ENCODE results near the gene ADRA2C.

The ADRA2C gene

GRCh38 chr4:3790006-3790561 is 23.9 kb downstream of the ADRA2C start:
- Histone ChIP-seq H3K4me3 (ENCODE audit: insufficient read length, low read depth) (no peak overlapping the region), H3K27me3 (ENCODE audit: insufficient read depth, insufficient read length) (peaks cover 34% of the 10 kb centered on the region), H3K9me3 (ENCODE audit: insufficient read depth, low read length) (peaks cover 5% of the 10 kb centered on the region), H3K4me1 (ENCODE audit: insufficient read depth, insufficient read length) (peaks cover 19% of the 10 kb centered on the region), H3K9ac (ENCODE audit: insufficient read length, low read depth) (no peak overlapping the region), H3K36me3 (ENCODE audit: insufficient read depth, insufficient read length, low read length) (no peaks in the 10 kb centered on the region)
- TF ChIP-seq YY1 (IDR thresholded peaks at IDR 0.05; ENCODE audit: insufficient read depth, insufficient read length) = no peak
- TF ChIP-seq SUZ12 (IDR thresholded peaks at IDR 0.05; ENCODE audit: extremely low read depth, insufficient read depth, insufficient read length) = no peak
- no peak for TF ChIP-seq ZNF274 (IDR thresholded peaks at IDR 0.05; ENCODE audit: low read depth, low read length)
- DNase-seq (ENCODE audit: low read depth, low spot score) = no peak

- H3K27me3 ChIP-seq (ENCODE audit: insufficient read depth, insufficient read length) = peaks cover 43% of the 10 kb centered on the region
- no peak overlapping the region for H3K9ac ChIP-seq (ENCODE audit: insufficient read length, low read depth)
- no peak overlapping the region for H3K4me3 ChIP-seq (ENCODE audit: insufficient read length, low read depth)
- no peak for DNase-seq (ENCODE audit: low read depth, low spot score)
- H3K9me3 ChIP-seq (ENCODE audit: insufficient read depth, low read length) = peaks cover 17% of the 10 kb centered on the region
- H3K36me3 ChIP-seq (ENCODE audit: insufficient read depth, insufficient read length, low read length) = no peaks in the 10 kb centered on the region
- H3K4me1 ChIP-seq (ENCODE audit: insufficient read depth, insufficient read length) = peaks cover 19% of the 10 kb centered on the region
- TF ChIP-seq SUZ12 (IDR thresholded peaks at IDR 0.05; ENCODE audit: extremely low read depth, insufficient read depth, insufficient read length) (no peak), ZNF274 (IDR thresholded peaks at IDR 0.05; ENCODE audit: low read depth, low read length) (no peak), YY1 (IDR thresholded peaks at IDR 0.05; ENCODE audit: insufficient read depth, insufficient read length) (no peak)
Observed at GRCh38 chr4:3791256-3791655, 25.1 kb downstream of the ADRA2C start.

GRCh38 chr4:3791910-3792542 is 25.8 kb downstream of the ADRA2C start:
- peaks cover 25% of the 10 kb centered on the region for H3K9me3 ChIP-seq (ENCODE audit: insufficient read depth, low read length)
- H3K36me3 ChIP-seq (ENCODE audit: insufficient read depth, insufficient read length, low read length) = no peaks in the 10 kb centered on the region
- H3K27me3 ChIP-seq (ENCODE audit: insufficient read depth, insufficient read length) = peaks cover 43% of the 10 kb centered on the region
- no peak for TF ChIP-seq ZNF274 (IDR thresholded peaks at IDR 0.05; ENCODE audit: low read depth, low read length)
- no peak for TF ChIP-seq YY1 (IDR thresholded peaks at IDR 0.05; ENCODE audit: insufficient read depth, insufficient read length)
- no peak for TF ChIP-seq SUZ12 (IDR thresholded peaks at IDR 0.05; ENCODE audit: extremely low read depth, insufficient read depth, insufficient read length)
- DNase-seq (ENCODE audit: low read depth, low spot score) = peak; percentile 77
- no peak overlapping the region for H3K4me3 ChIP-seq (ENCODE audit: insufficient read length, low read depth)
- peaks cover 19% of the 10 kb centered on the region for H3K4me1 ChIP-seq (ENCODE audit: insufficient read depth, insufficient read length)
- no peak overlapping the region for H3K9ac ChIP-seq (ENCODE audit: insufficient read length, low read depth)

GRCh38 chr4:3792813-3793212 is 26.6 kb downstream of the ADRA2C start:
- TF ChIP-seq SUZ12 (IDR thresholded peaks at IDR 0.05; ENCODE audit: extremely low read depth, insufficient read depth, insufficient read length) (no peak), YY1 (IDR thresholded peaks at IDR 0.05; ENCODE audit: insufficient read depth, insufficient read length) (no peak), ZNF274 (IDR thresholded peaks at IDR 0.05; ENCODE audit: low read depth, low read length) (no peak)
- H3K4me1 ChIP-seq (ENCODE audit: insufficient read depth, insufficient read length) = peaks cover 15% of the 10 kb centered on the region
- DNase-seq (ENCODE audit: low read depth, low spot score) = peak; percentile 73
- H3K9me3 ChIP-seq (ENCODE audit: insufficient read depth, low read length) = peaks cover 29% of the 10 kb centered on the region
- peaks cover 43% of the 10 kb centered on the region for H3K27me3 ChIP-seq (ENCODE audit: insufficient read depth, insufficient read length)
- no peak overlapping the region for H3K9ac ChIP-seq (ENCODE audit: insufficient read length, low read depth)
- H3K4me3 ChIP-seq (ENCODE audit: insufficient read length, low read depth) = no peak overlapping the region
- no peaks in the 10 kb centered on the region for H3K36me3 ChIP-seq (ENCODE audit: insufficient read depth, insufficient read length, low read length)

GRCh38 chr4:3793545-3793944 is 27.4 kb downstream of the ADRA2C start:
- Histone ChIP-seq H3K9ac (ENCODE audit: insufficient read length, low read depth) (no peak overlapping the region), H3K36me3 (ENCODE audit: insufficient read depth, insufficient read length, low read length) (no peaks in the 10 kb centered on the region), H3K4me1 (ENCODE audit: insufficient read depth, insufficient read length) (peaks cover 10% of the 10 kb centered on the region), H3K9me3 (ENCODE audit: insufficient read depth, low read length) (peaks cover 29% of the 10 kb centered on the region), H3K27me3 (ENCODE audit: insufficient read depth, insufficient read length) (peaks cover 43% of the 10 kb centered on the region), H3K4me3 (ENCODE audit: insufficient read length, low read depth) (no peak overlapping the region)
- DNase-seq (ENCODE audit: low read depth, low spot score) = no peak
- TF ChIP-seq YY1 (IDR thresholded peaks at IDR 0.05; ENCODE audit: insufficient read depth, insufficient read length) = no peak
- TF ChIP-seq ZNF274 (IDR thresholded peaks at IDR 0.05; ENCODE audit: low read depth, low read length) = no peak
- no peak for TF ChIP-seq SUZ12 (IDR thresholded peaks at IDR 0.05; ENCODE audit: extremely low read depth, insufficient read depth, insufficient read length)

GRCh38 chr4:3796960-3797359 is 30.8 kb downstream of the ADRA2C start:
- Histone ChIP-seq H3K27me3 (ENCODE audit: insufficient read depth, insufficient read length) (peaks cover 14% of the 10 kb centered on the region), H3K36me3 (ENCODE audit: insufficient read depth, insufficient read length, low read length) (no peaks in the 10 kb centered on the region), H3K4me3 (ENCODE audit: insufficient read length, low read depth) (no peak overlapping the region), H3K4me1 (ENCODE audit: insufficient read depth, insufficient read length) (peaks cover 13% of the 10 kb centered on the region), H3K9ac (ENCODE audit: insufficient read length, low read depth) (no peak overlapping the region), H3K9me3 (ENCODE audit: insufficient read depth, low read length) (peaks cover 29% of the 10 kb centered on the region)
- no peak for DNase-seq (ENCODE audit: low read depth, low spot score)
- TF ChIP-seq SUZ12 (IDR thresholded peaks at IDR 0.05; ENCODE audit: extremely low read depth, insufficient read depth, insufficient read length) (no peak), YY1 (IDR thresholded peaks at IDR 0.05; ENCODE audit: insufficient read depth, insufficient read length) (no peak), ZNF274 (IDR thresholded peaks at IDR 0.05; ENCODE audit: low read depth, low read length) (no peak)

- H3K4me3 ChIP-seq (ENCODE audit: insufficient read length, low read depth) = no peak overlapping the region
- no peak for TF ChIP-seq ZNF274 (IDR thresholded peaks at IDR 0.05; ENCODE audit: low read depth, low read length)
- TF ChIP-seq SUZ12 (IDR thresholded peaks at IDR 0.05; ENCODE audit: extremely low read depth, insufficient read depth, insufficient read length) = no peak
- TF ChIP-seq YY1 (IDR thresholded peaks at IDR 0.05; ENCODE audit: insufficient read depth, insufficient read length) = no peak
- no peak for DNase-seq (ENCODE audit: low read depth, low spot score)
- peaks cover 18% of the 10 kb centered on the region for H3K4me1 ChIP-seq (ENCODE audit: insufficient read depth, insufficient read length)
- no peaks in the 10 kb centered on the region for H3K36me3 ChIP-seq (ENCODE audit: insufficient read depth, insufficient read length, low read length)
- H3K27me3 ChIP-seq (ENCODE audit: insufficient read depth, insufficient read length) = peaks cover 10% of the 10 kb centered on the region
- peaks cover 29% of the 10 kb centered on the region for H3K9me3 ChIP-seq (ENCODE audit: insufficient read depth, low read length)
- H3K9ac ChIP-seq (ENCODE audit: insufficient read length, low read depth) = no peak overlapping the region
Observed at GRCh38 chr4:3797831-3798790, 31.9 kb downstream of the ADRA2C start.
